ENCODE results near the gene DGKD.

- TF ChIP-seq CTCF (IDR thresholded peaks at IDR 0.05), result no peak
- TF ChIP-seq POLR2AphosphoS5 (IDR thresholded peaks at IDR 0.05), result no peak
These were observed 83.2 kb downstream of the DGKD start for GRCh38 chr2:233437439-233437955.
